ENCODE data around the gene RCVRN. TPM values are rescaled to one million over a fixed set of nuclear protein-coding genes. Genes with fewer than 3 reads are reported as not detected.

The RCVRN gene
- total and polyA plus RNA-seq, 9 of the 15 experiments (the other 6 are each of a cell fraction or from before 2014, with no cell fraction given): not detected

GRCh38 chr17:9943343-9943742 lies 38.3 kb upstream of the RCVRN start:
- H4K20me1 ChIP-seq (replicated peaks; ENCODE audit: control insufficient read depth, insufficient read depth, low read length): no peaks in the 10 kb centered on the region
- in situ Hi-C loops (cut with MboI): no loop called here
- H3K9ac ChIP-seq (ENCODE audit: insufficient read depth in 1 of 2, low read depth in 2 of 2, low read length in 2 of 2): no peak overlapping the region
- H3K27ac ChIP-seq (ENCODE audit: extremely low read depth, low read depth, low read length): no peak overlapping the region
- H3K4me1 ChIP-seq (replicated peaks in 1 of 2; ENCODE audit: control insufficient read depth in 2 of 2, insufficient read depth in 2 of 2, low read length in 2 of 2): no peaks in the 10 kb centered on the region; a peak in 1 of 5 replicates
- no TSS peak for BruUV-seq (replicated peaks)
- ChIA-PET POLR2A (interaction anchor here (0.5 kb wide), 1 partner anchor 315 kb away, joined by 3 read pairs; no protein-coding TSS in a partner anchor), CTCF (ENCODE audit: low intra/inter-chr PET ratio) (no interaction called here)
- H2AFZ ChIP-seq (ENCODE audit: low read depth, low read length): no peak overlapping the region
- intact Hi-C loops (cut with micrococcal nuclease): no loop called here
- no peak overlapping the region for H3K4me3 ChIP-seq
- H3K4me2 ChIP-seq (ENCODE audit: insufficient read depth, low read length): no peak overlapping the region
- no peaks in the 10 kb centered on the region for H3K79me2 ChIP-seq (ENCODE audit: control insufficient read depth, insufficient read depth, low read length)
- ATAC-seq: no peak
- no peak for TF ChIP-seq FOXP1 (CRISPR knock-in tag; IDR thresholded peaks at IDR 0.05)
- TF ChIP-seq CBX8 (IDR thresholded peaks at IDR 0.05; ENCODE audit: borderline replicate concordance, extremely low read depth, low read depth, low read length, poor library complexity, severe bottlenecking): no peak
- no peak for TF ChIP-seq U2AF1 (optimal IDR thresholded peaks at IDR 0.05; ENCODE audit: low read depth, low read length)
- TF ChIP-seq HNRNPLL (IDR thresholded peaks at IDR 0.05; ENCODE audit: low read depth, low read length, poor library complexity, severe bottlenecking): no peak
- TF ChIP-seq ZSCAN32 (CRISPR knock-in tag; IDR thresholded peaks at IDR 0.05): no peak
- no peak for TF ChIP-seq MGA (IDR thresholded peaks at IDR 0.05)
- FAIRE-seq: no peak
- H3K9me1 ChIP-seq (ENCODE audit: control insufficient read depth, insufficient read depth, low read length): no peaks in the 10 kb centered on the region
- WGBS (ENCODE audit: insufficient coverage, low coverage, missing lambda C conversion rate): 1% methylated on average over 9 of the region's 9 CpGs
- no peaks in the 10 kb centered on the region for H3K36me3 ChIP-seq (ENCODE audit: control insufficient read depth, insufficient read depth, low read length)
- DNase-seq (ENCODE audit: extremely low read depth in 1 of 4, low spot score in 3 of 4): no peak
- H3K9me3 ChIP-seq (replicated peaks; ENCODE audit: control insufficient read depth, insufficient read depth, low read depth, low read length): no peaks in the 10 kb centered on the region
- peaks cover 0 to 7% of the 10 kb centered on the region in 2 experiments; a peak in 1 of 5 replicates for H3K27me3 ChIP-seq (ENCODE audit: control insufficient read depth in 2 of 2, insufficient read depth in 2 of 2, low read length in 2 of 2)

All from K562 (cell line).